Liver (tissue), 3 donors: Measurements from ENCODE around the gene FAM163A.

Experiments
- EGR1 ChIP-seq, 2 donors: IDR thresholded peaks; 2 replicates each; pipeline ENCODE4 v1.6.1; 2016 to 2018; ENCODE audit warnings: antibody characterized with exemption in 2 of 2, low read depth in 2 of 2
- GABPA ChIP-seq, 2 donors: IDR thresholded peaks in 1 of 2; conservative IDR thresholded peaks in 1 of 2; 2 replicates each; pipeline ENCODE4 v1.6.1; 2016; ENCODE audit warnings: antibody characterized with exemption in 2 of 2, mild to moderate bottlenecking in 1 of 2, moderate library complexity in 1 of 2
- HNF4A ChIP-seq, 2 donors: conservative IDR thresholded peaks; 2 replicates each; pipeline ENCODE4 v1.6.1; 2016; ENCODE audit warnings: antibody characterized with exemption in 2 of 2, mild to moderate bottlenecking in 2 of 2
- HNF4G ChIP-seq: IDR thresholded peaks from 2 replicates; pipeline ENCODE4 v1.6.1; 2016; ENCODE audit warnings: antibody characterized with exemption
- RXRA ChIP-seq, 2 donors: IDR thresholded peaks; 2 replicates each; pipeline ENCODE4 v1.6.1; 2017 to 2018; ENCODE audit warnings: antibody characterized with exemption in 2 of 2, mild to moderate bottlenecking in 1 of 2
- SP1 ChIP-seq: IDR thresholded peaks from 2 replicates; pipeline ENCODE4 v1.6.1; 2018; ENCODE audit warnings: antibody characterized with exemption, mild to moderate bottlenecking
- TAF1 ChIP-seq: conservative IDR thresholded peaks from 2 replicates; pipeline ENCODE4 v1.6.1; 2016; ENCODE audit warnings: antibody characterized with exemption, mild to moderate bottlenecking
- TF ChIP-seq, protein P1 (sequence below): fragments of 150-350 bp; IDR thresholded peaks from 2 replicates; pipeline ENCODE4 v1.5.1; 2017; ENCODE audit warnings: improper control_type of control experiment, low read depth, low read length; ENCODE audit not compliant: missing input control
- TF ChIP-seq, protein P2 (sequence below): IDR thresholded peaks from 2 replicates; pipeline ENCODE4 v1.6.1; 2016; ENCODE audit warnings: antibody characterized with exemption
- TF ChIP-seq, protein P3 (sequence below): IDR thresholded peaks from 2 replicates; pipeline ENCODE4 v1.6.1; 2016; ENCODE audit warnings: antibody characterized with exemption, mild to moderate bottlenecking
- donor health status: healthy.
- donor health status: healthy.

DNA sequence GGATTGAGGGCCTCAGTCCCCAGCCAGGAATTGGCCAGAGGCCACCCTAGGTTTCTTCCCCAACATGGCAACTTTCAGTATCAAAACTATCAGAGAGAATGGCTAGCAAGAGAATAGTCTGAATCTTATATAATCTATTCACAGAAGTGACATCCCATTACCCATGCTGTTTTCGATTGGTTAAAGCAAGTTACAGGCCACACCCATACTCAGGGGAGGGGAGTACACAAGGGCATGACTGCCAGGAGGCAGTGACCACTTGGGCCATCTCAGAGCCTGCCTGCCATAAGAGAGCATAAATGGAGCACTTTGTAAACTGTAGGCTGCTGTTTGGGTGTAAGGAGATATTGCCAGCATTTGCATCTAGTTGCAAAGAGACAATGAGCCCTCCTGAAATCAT lies 65.4 kb downstream of the FAM163A start:
- TF ChIP-seq, protein P1, sequence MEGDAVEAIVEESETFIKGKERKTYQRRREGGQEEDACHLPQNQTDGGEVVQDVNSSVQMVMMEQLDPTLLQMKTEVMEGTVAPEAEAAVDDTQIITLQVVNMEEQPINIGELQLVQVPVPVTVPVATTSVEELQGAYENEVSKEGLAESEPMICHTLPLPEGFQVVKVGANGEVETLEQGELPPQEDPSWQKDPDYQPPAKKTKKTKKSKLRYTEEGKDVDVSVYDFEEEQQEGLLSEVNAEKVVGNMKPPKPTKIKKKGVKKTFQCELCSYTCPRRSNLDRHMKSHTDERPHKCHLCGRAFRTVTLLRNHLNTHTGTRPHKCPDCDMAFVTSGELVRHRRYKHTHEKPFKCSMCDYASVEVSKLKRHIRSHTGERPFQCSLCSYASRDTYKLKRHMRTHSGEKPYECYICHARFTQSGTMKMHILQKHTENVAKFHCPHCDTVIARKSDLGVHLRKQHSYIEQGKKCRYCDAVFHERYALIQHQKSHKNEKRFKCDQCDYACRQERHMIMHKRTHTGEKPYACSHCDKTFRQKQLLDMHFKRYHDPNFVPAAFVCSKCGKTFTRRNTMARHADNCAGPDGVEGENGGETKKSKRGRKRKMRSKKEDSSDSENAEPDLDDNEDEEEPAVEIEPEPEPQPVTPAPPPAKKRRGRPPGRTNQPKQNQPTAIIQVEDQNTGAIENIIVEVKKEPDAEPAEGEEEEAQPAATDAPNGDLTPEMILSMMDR, result no peak
- no peak for TF ChIP-seq TAF1
- TF ChIP-seq, protein P2, sequence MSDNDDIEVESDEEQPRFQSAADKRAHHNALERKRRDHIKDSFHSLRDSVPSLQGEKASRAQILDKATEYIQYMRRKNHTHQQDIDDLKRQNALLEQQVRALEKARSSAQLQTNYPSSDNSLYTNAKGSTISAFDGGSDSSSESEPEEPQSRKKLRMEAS, result no peak
- no peak for TF ChIP-seq HNF4G
- no peak for TF ChIP-seq GABPA (IDR thresholded peaks at IDR 0.05 in 1 of 2, conservative IDR thresholded peaks at IDR 0.05 in 1 of 2)
- TF ChIP-seq EGR1 (IDR thresholded peaks at IDR 0.05; ENCODE audit: low read depth in 2 of 2), result no peak
- TF ChIP-seq HNF4A (conservative IDR thresholded peaks at IDR 0.05), result no peak
- no peak for TF ChIP-seq RXRA (IDR thresholded peaks at IDR 0.05)
- TF ChIP-seq, protein P3, sequence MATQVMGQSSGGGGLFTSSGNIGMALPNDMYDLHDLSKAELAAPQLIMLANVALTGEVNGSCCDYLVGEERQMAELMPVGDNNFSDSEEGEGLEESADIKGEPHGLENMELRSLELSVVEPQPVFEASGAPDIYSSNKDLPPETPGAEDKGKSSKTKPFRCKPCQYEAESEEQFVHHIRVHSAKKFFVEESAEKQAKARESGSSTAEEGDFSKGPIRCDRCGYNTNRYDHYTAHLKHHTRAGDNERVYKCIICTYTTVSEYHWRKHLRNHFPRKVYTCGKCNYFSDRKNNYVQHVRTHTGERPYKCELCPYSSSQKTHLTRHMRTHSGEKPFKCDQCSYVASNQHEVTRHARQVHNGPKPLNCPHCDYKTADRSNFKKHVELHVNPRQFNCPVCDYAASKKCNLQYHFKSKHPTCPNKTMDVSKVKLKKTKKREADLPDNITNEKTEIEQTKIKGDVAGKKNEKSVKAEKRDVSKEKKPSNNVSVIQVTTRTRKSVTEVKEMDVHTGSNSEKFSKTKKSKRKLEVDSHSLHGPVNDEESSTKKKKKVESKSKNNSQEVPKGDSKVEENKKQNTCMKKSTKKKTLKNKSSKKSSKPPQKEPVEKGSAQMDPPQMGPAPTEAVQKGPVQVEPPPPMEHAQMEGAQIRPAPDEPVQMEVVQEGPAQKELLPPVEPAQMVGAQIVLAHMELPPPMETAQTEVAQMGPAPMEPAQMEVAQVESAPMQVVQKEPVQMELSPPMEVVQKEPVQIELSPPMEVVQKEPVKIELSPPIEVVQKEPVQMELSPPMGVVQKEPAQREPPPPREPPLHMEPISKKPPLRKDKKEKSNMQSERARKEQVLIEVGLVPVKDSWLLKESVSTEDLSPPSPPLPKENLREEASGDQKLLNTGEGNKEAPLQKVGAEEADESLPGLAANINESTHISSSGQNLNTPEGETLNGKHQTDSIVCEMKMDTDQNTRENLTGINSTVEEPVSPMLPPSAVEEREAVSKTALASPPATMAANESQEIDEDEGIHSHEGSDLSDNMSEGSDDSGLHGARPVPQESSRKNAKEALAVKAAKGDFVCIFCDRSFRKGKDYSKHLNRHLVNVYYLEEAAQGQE, result no peak
- no peak for TF ChIP-seq SP1
